ENCODE data around the gene VAMP7.

DNA sequence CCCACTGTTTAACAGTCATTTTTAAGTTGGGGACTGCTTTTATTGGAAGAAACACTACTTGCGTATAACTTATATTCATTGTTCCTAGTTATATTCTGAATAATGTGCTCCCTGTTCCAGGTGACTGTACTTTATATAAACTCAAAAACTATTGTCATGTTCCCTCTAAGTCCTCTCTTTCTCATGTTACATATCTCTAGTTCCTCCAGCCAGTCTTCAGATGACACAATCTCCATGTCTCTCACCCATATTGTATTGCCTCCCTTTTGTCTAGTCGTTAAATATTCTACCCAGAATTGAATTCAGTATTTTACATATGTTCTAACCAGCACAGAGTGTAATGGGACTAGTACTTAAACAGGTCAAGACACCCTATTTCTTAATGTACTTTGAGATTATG, 5.3 kb downstream of the VAMP7 start:
- TF ChIP-seq ZFP30 (CRISPR knock-in tag; IDR thresholded peaks at IDR 0.05) (no peak), PATZ1 (CRISPR knock-in tag; IDR thresholded peaks at IDR 0.05; ENCODE audit: borderline replicate concordance) (no peak), BACH2 (CRISPR knock-in tag; IDR thresholded peaks at IDR 0.05; ENCODE audit: borderline replicate concordance) (no peak), POU6F1 (CRISPR knock-in tag; IDR thresholded peaks at IDR 0.05; ENCODE audit: borderline replicate concordance, low read depth) (no peak), CSRNP3 (CRISPR knock-in tag; IDR thresholded peaks at IDR 0.05) (no peak), TOX (CRISPR knock-in tag; IDR thresholded peaks at IDR 0.05; ENCODE audit: borderline replicate concordance) (no peak), RARB (CRISPR knock-in tag; IDR thresholded peaks at IDR 0.05) (no peak), SNAI2 (CRISPR knock-in tag; IDR thresholded peaks at IDR 0.05) (no peak), ESRRG (CRISPR knock-in tag; IDR thresholded peaks at IDR 0.05) (no peak), ARNTL (CRISPR knock-in tag; IDR thresholded peaks at IDR 0.05; ENCODE audit: borderline replicate concordance, low read depth) (no peak), TCF4 (CRISPR knock-in tag; IDR thresholded peaks at IDR 0.05; ENCODE audit: borderline replicate concordance) (no peak)
- TF ChIP-seq, protein P1, sequence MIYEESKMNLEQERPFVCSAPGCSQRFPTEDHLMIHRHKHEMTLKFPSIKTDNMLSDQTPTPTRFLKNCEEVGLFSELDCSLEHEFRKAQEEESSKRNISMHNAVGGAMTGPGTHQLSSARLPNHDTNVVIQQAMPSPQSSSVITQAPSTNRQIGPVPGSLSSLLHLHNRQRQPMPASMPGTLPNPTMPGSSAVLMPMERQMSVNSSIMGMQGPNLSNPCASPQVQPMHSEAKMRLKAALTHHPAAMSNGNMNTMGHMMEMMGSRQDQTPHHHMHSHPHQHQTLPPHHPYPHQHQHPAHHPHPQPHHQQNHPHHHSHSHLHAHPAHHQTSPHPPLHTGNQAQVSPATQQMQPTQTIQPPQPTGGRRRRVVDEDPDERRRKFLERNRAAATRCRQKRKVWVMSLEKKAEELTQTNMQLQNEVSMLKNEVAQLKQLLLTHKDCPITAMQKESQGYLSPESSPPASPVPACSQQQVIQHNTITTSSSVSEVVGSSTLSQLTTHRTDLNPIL (CRISPR knock-in tag; IDR thresholded peaks at IDR 0.05; ENCODE audit: low read depth), result no peak

Measured in SK-N-SH treated with all-trans-retinoic acid at 6 μM for 48 hours (cell line).